Fibroblast of villous mesenchyme (primary cell): Measurements from ENCODE around the gene RNF220. TPM values are rescaled to one million over a fixed set of nuclear protein-coding genes. Genes with fewer than 3 reads are reported as not detected.

Experiments
- DNase-seq: peaks from one replicate; pipeline ENCODE4 v3.0.0-alpha.2; 2010; ENCODE audit warnings: low read depth
- H3K4me3 ChIP-seq: 2 replicates; pipeline ENCODE4 v1.5.1; 2011; ENCODE audit warnings: low read depth, mild to moderate bottlenecking, low read length
- CTCF ChIP-seq: IDR thresholded peaks from 2 replicates; pipeline ENCODE4 v1.5.1; 2012; ENCODE audit warnings: low read depth, mild to moderate bottlenecking, low read length; ENCODE audit not compliant: insufficient read depth
- total RNA-seq: library from RNA; depleted of rRNA; stranded (reverse); fragments of >200 nt; gene quantifications from 2 replicates; pipeline ENCODE4 v1.2.3, GENCODE V29; 2012

Gene RNF220
- total RNA-seq, 1 donor: 47.5 TPM

- DNase-seq: no peak
- no peak for TF ChIP-seq CTCF
- H3K4me3 ChIP-seq: no peak overlapping the region
Observed at GRCh38 chr1:44685218-44685617, 280.2 kb downstream of the RNF220 start.

GRCh38 chr1:44685881-44686280 lies 280.8 kb downstream of the RNF220 start:
- no peak for DNase-seq

GRCh38 chr1:44688760-44689446 lies 283.8 kb downstream of the RNF220 start:
- no peak overlapping the region for H3K4me3 ChIP-seq

More at GRCh38 chr1:44685881-44686280, 280.8 kb downstream of the RNF220 start:
- no peak overlapping the region for H3K4me3 ChIP-seq
- no peak for TF ChIP-seq CTCF

GRCh38 chr1:44689447-44689765 lies 284.4 kb downstream of the RNF220 start:
- no peak for TF ChIP-seq CTCF
- H3K4me3 ChIP-seq: no peak overlapping the region
- DNase-seq: no peak

More at GRCh38 chr1:44688760-44689446, 283.8 kb downstream of the RNF220 start:
- TF ChIP-seq CTCF: no peak
- DNase-seq: no peak

- DNase-seq: no peak
- no peak overlapping the region for H3K4me3 ChIP-seq
- TF ChIP-seq CTCF: no peak
Observed at GRCh38 chr1:44693159-44693558, 288.1 kb downstream of the RNF220 start.

- H3K4me3 ChIP-seq: no peak overlapping the region
- no peak for DNase-seq
- no peak for TF ChIP-seq CTCF
Observed at GRCh38 chr1:44693900-44694299, 288.8 kb downstream of the RNF220 start.

GRCh38 chr1:44694863-44695478 lies 289.9 kb downstream of the RNF220 start:
- no peak for DNase-seq
- H3K4me3 ChIP-seq: no peak overlapping the region
- TF ChIP-seq CTCF: no peak
